Right lobe of liver (tissue), 4 donors: ENCODE data around the gene TBC1D8.

Source experiments
- POLR2A ChIP-seq: fragments of 450-650 bp; IDR thresholded peaks from one replicate; pipeline ENCODE4 v1.6.1; 2017; ENCODE audit warnings: antibody characterized with exemption, mild to moderate bottlenecking
- TF ChIP-seq, protein P1 (sequence below), 4 donors: fragments of 200-600 bp in 3 of 4; fragments of 450-650 bp in 1 of 4; IDR thresholded peaks; one replicate each; pipeline versions ENCODE4 v1.5.1 to v1.8.0; 2016 to 2022; ENCODE audit warnings: antibody characterized with exemption in 4 of 4, mild to moderate bottlenecking in 2 of 4
- donor health status: DM: no; HTN: no; CAD: no.
- donor health status: DM: no; HTN: no; CAD: no.
- donor health status: DM: no; HTN: yes; CAD: no.

DNA sequence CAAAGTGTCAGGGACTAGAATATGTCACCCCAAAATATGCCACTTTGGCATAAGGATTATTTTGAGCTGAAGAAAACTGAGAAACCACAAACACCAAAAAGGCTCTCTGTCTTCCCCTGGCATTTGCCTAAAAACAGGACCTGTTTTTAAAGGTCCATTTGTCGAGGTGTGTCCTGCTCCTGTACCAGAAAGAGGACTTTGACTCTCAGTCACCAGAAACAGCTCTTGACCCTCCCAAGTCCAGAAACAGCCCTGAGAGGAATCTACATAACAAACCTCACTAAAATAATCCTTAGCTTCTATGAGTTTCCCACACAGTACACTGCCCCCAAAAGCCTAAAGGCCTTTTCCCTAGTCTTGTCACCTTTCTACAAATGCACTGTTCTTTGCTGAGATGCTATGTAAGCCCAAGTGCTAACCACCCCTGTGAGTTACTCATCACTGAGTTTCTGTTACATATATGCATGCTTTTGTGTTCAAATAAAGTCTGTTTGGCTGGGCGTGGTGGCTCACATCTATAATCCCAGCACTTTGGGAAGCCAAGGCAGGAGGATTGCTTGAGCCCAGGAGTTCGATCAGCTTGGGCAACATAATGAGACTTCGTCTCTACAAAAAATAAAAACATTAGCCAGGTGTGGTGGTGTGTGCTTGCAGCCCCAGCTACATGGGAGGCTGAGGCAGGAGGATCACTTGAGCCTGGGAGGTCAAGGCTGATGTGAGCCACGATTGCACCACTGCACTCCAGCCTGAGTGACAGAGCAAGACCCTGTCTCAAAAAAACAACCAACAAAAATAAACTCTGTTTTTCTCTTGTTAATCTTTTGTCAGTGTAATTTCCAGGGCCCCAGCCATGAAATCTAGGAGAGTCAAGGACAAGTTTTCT is 93.9 kb downstream of the TBC1D8 start:
- TF ChIP-seq, protein P1, sequence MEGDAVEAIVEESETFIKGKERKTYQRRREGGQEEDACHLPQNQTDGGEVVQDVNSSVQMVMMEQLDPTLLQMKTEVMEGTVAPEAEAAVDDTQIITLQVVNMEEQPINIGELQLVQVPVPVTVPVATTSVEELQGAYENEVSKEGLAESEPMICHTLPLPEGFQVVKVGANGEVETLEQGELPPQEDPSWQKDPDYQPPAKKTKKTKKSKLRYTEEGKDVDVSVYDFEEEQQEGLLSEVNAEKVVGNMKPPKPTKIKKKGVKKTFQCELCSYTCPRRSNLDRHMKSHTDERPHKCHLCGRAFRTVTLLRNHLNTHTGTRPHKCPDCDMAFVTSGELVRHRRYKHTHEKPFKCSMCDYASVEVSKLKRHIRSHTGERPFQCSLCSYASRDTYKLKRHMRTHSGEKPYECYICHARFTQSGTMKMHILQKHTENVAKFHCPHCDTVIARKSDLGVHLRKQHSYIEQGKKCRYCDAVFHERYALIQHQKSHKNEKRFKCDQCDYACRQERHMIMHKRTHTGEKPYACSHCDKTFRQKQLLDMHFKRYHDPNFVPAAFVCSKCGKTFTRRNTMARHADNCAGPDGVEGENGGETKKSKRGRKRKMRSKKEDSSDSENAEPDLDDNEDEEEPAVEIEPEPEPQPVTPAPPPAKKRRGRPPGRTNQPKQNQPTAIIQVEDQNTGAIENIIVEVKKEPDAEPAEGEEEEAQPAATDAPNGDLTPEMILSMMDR (IDR thresholded peaks at IDR 0.05) = no peak
- TF ChIP-seq POLR2A = no peak
